GM18505 (cell line): Measurements from ENCODE around the gene ATP5F1E.
A peak's percentile ranks its signal among the peaks of the same experiment; 100 is the strongest.

ENCODE experiments used
- ATAC-seq: cut with Tn5 transposase; IDR thresholded peaks from one replicate; pipeline ENCODE4 v1.9.1; 2021; ENCODE audit not compliant: unreplicated experiment
- POLR2A ChIP-seq: IDR thresholded peaks from 4 replicates; pipeline ENCODE4 v1.6.1; 2011; ENCODE audit warnings: borderline replicate concordance; ENCODE audit not compliant: insufficient read depth, insufficient read length; ENCODE audit errors: extremely low read depth

Gene ATP5F1E

GRCh38 chr20:59032023-59032712 is at the start of gene ATP5F1E:
ATP5F1E (minus strand) TSS chr20:59032335; CDS start chr20:59032251, 84 bp downstream.
- TF ChIP-seq POLR2A: peak; percentile 87
- ATAC-seq: peak; percentile 95

GRCh38 chr20:59081036-59081435 is 48.9 kb upstream of the ATP5F1E start:
- TF ChIP-seq POLR2A: no peak
- ATAC-seq: no peak

- no peak for ATAC-seq
- TF ChIP-seq POLR2A: no peak
Observed at GRCh38 chr20:59078231-59078630, 46.1 kb upstream of the ATP5F1E start.

GRCh38 chr20:59077705-59078104 is 45.6 kb upstream of the ATP5F1E start:
- no peak for TF ChIP-seq POLR2A
- no peak for ATAC-seq

- no peak for TF ChIP-seq POLR2A
- ATAC-seq: no peak
Observed at GRCh38 chr20:59075934-59076508, 43.9 kb upstream of the ATP5F1E start.

- ATAC-seq: no peak
- no peak for TF ChIP-seq POLR2A
Observed at GRCh38 chr20:59074456-59074855, 42.3 kb upstream of the ATP5F1E start.

- TF ChIP-seq POLR2A: no peak
- no peak for ATAC-seq
Observed at GRCh38 chr20:59073582-59073981, 41.4 kb upstream of the ATP5F1E start.

- no peak for ATAC-seq
- TF ChIP-seq POLR2A: no peak
Observed at GRCh38 chr20:59071216-59071615, 39.1 kb upstream of the ATP5F1E start.

GRCh38 chr20:59069026-59069425 is 36.9 kb upstream of the ATP5F1E start:
- no peak for ATAC-seq
- no peak for TF ChIP-seq POLR2A

GRCh38 chr20:59068534-59068933 is 36.4 kb upstream of the ATP5F1E start:
- no peak for TF ChIP-seq POLR2A
- ATAC-seq: no peak

GRCh38 chr20:59064214-59064722 is 32.1 kb upstream of the ATP5F1E start:
- no peak for TF ChIP-seq POLR2A
- no peak for ATAC-seq

- no peak for ATAC-seq
- no peak for TF ChIP-seq POLR2A
Observed at GRCh38 chr20:59063358-59064213, 31.5 kb upstream of the ATP5F1E start.

- TF ChIP-seq POLR2A: no peak
- ATAC-seq: no peak
Observed at GRCh38 chr20:59062081-59062480, 29.9 kb upstream of the ATP5F1E start.
